ENCODE data around the gene IFIT3.

GRCh38 chr10:89377705-89378637, 50.2 kb downstream of the IFIT3 start, which contains the start of gene IFIT1B:
- TF ChIP-seq, protein P1, sequence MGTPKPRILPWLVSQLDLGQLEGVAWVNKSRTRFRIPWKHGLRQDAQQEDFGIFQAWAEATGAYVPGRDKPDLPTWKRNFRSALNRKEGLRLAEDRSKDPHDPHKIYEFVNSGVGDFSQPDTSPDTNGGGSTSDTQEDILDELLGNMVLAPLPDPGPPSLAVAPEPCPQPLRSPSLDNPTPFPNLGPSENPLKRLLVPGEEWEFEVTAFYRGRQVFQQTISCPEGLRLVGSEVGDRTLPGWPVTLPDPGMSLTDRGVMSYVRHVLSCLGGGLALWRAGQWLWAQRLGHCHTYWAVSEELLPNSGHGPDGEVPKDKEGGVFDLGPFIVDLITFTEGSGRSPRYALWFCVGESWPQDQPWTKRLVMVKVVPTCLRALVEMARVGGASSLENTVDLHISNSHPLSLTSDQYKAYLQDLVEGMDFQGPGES (IDR thresholded peaks at IDR 0.05; ENCODE audit: low read depth, low read length): no peak
- TF ChIP-seq YY1 (IDR thresholded peaks at IDR 0.05; ENCODE audit: low read depth): no peak
- TF ChIP-seq, protein P2, sequence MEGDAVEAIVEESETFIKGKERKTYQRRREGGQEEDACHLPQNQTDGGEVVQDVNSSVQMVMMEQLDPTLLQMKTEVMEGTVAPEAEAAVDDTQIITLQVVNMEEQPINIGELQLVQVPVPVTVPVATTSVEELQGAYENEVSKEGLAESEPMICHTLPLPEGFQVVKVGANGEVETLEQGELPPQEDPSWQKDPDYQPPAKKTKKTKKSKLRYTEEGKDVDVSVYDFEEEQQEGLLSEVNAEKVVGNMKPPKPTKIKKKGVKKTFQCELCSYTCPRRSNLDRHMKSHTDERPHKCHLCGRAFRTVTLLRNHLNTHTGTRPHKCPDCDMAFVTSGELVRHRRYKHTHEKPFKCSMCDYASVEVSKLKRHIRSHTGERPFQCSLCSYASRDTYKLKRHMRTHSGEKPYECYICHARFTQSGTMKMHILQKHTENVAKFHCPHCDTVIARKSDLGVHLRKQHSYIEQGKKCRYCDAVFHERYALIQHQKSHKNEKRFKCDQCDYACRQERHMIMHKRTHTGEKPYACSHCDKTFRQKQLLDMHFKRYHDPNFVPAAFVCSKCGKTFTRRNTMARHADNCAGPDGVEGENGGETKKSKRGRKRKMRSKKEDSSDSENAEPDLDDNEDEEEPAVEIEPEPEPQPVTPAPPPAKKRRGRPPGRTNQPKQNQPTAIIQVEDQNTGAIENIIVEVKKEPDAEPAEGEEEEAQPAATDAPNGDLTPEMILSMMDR (IDR thresholded peaks at IDR 0.05): no peak

All from SK-N-SH (cell line).